HepG2 (cell line): ENCODE results near the gene MARCHF4. TPM values are rescaled to one million over a fixed set of nuclear protein-coding genes. Genes with fewer than 3 reads are reported as not detected.

Experiments used
- ARID5B ChIP-seq: IDR thresholded peaks from 2 replicates; pipeline ENCODE4 v1.4.0; 2020; ENCODE audit warnings: mild to moderate bottlenecking, missing genetic modification reagents
- GRHL1 ChIP-seq: sonication (generic); formaldehyde crosslinking; conservative IDR thresholded peaks from 2 replicates; pipeline ENCODE4 v1.8.0; 2022; ENCODE audit warnings: missing genetic modification reagents
- PATZ1 ChIP-seq: sonication (generic); formaldehyde crosslinking; IDR thresholded peaks from 2 replicates; pipeline ENCODE4 v1.4.0; 2020; ENCODE audit warnings: missing genetic modification reagents
- PHB2 ChIP-seq: fragments of 450-650 bp; IDR thresholded peaks from 2 replicates; pipeline ENCODE4 v1.6.1; 2018; ENCODE audit not compliant: partially characterized antibody
- SIX1 ChIP-seq: sonication (generic); formaldehyde crosslinking; IDR thresholded peaks from 2 replicates; pipeline ENCODE4 v1.4.0; 2020; ENCODE audit warnings: missing genetic modification reagents, borderline replicate concordance
- ZNF333 ChIP-seq: sonication (generic); formaldehyde crosslinking; IDR thresholded peaks from 2 replicates; pipeline ENCODE4 v1.4.0; 2020; ENCODE audit warnings: mild to moderate bottlenecking, missing genetic modification reagents, borderline replicate concordance
- ZNF878 ChIP-seq: sonication (generic); formaldehyde crosslinking; IDR thresholded peaks from 2 replicates; pipeline ENCODE4 v1.8.1; 2023; ENCODE audit warnings: mild to moderate bottlenecking, missing genetic modification reagents, moderate library complexity
- polyA plus RNA-seq, 8 experiments: library from polyadenylated mRNA; depleted of rRNA in 3 of 8; stranded (reverse) in 7 of 8; unstranded in 1 of 8; fragments of >200 nt; fragmentation: Illumina TruSeq in 4 of 8; extraction: Trizol in 4 of 8; gene quantifications; 2 replicates each; pipeline versions ENCODE4 v1.2.1 to v1.2.3, GENCODE V29; 2011 to 2016; ENCODE audit warnings: low read depth in 4 of 8, missing spikeins in 1 of 8, mixed read lengths in 1 of 8; ENCODE audit not compliant: insufficient read depth in 1 of 8
- total RNA-seq, 5 experiments: library from RNA; depleted of rRNA; stranded (reverse); fragments of >200 nt; fragmentation: Illumina TruSeq; extraction: Trizol; gene quantifications; 2 replicates each; pipeline ENCODE4 v1.2.3, GENCODE V29; 2016; ENCODE audit warnings: low read depth in 1 of 5

MARCHF4 gene
- total and polyA plus RNA-seq, 2 of the 13 experiments (the other 11 are each of a cell fraction or from before 2014, with no cell fraction given) = not detected

- TF ChIP-seq PATZ1 (no peak), ZNF333 (CRISPR knock-in tag) (no peak), SIX1 (CRISPR knock-in tag) (no peak), ARID5B (no peak), GRHL1 (no peak), PHB2 (no peak), ZNF878 (CRISPR knock-in tag) (no peak)
Observed at GRCh38 chr2:216343221-216343980, 28.9 kb downstream of the MARCHF4 start (continued).
